Spleen (tissue), 11 donors: ENCODE results near the gene CMIP. TPM values are rescaled to one million over a fixed set of nuclear protein-coding genes. Genes with fewer than 3 reads are reported as not detected.

Source experiments
- DNase-seq: peaks from one replicate; pipeline ENCODE4 v3.0.0-alpha.2; 2020
- H3K27ac ChIP-seq, 8 donors: fragments of 200-600 bp; sonication (generic) in 7 of 8; 1 replicate in 4 of 8; 2 replicates in 4 of 8; pipeline versions ENCODE4 v1.5.0 to v1.8.0; 2016 to 2021; ENCODE audit warnings: inconsistent platforms in 4 of 8, mild to moderate bottlenecking in 4 of 8, moderate library complexity in 1 of 8
- H3K27me3 ChIP-seq, 7 donors: fragments of 200-600 bp; sonication (generic) in 6 of 7; replicated peaks in 1 of 7; 1 replicate in 4 of 7; 2 replicates in 3 of 7; pipeline versions ENCODE4 v1.5.0 to v1.8.0; 2016 to 2021; ENCODE audit warnings: inconsistent platforms in 3 of 7, mild to moderate bottlenecking in 1 of 7
- H3K36me3 ChIP-seq, 6 donors: fragments of 200-600 bp; sonication (generic) in 5 of 6; 1 replicate in 4 of 6; 2 replicates in 2 of 6; pipeline versions ENCODE4 v1.5.0 to v1.8.0; 2016 to 2021; ENCODE audit warnings: inconsistent platforms in 2 of 6
- H3K4me1 ChIP-seq, 6 donors: fragments of 200-600 bp; sonication (generic) in 5 of 6; 1 replicate in 3 of 6; 2 replicates in 3 of 6; pipeline versions ENCODE4 v1.5.0 to v1.8.0; 2016 to 2021; ENCODE audit warnings: inconsistent platforms in 3 of 6
- H3K4me3 ChIP-seq, 8 donors: fragments of 200-600 bp; sonication (generic) in 7 of 8; 1 replicate in 4 of 8; 2 replicates in 4 of 8; pipeline versions ENCODE4 v1.5.0 to v1.8.0; 2016 to 2021; ENCODE audit warnings: inconsistent platforms in 4 of 8, mild to moderate bottlenecking in 4 of 8, moderate library complexity in 2 of 8
- H3K9me3 ChIP-seq, 8 donors: fragments of 200-600 bp; sonication (generic) in 7 of 8; 1 replicate in 4 of 8; 2 replicates in 4 of 8; pipeline versions ENCODE4 v1.5.0 to v1.8.0; 2016 to 2021; ENCODE audit warnings: inconsistent platforms in 4 of 8
- CTCF ChIP-seq, 11 experiments: fragments of 200-600 bp in 7 of 11; fragments of 450-650 bp in 4 of 11; sonication (generic) in 4 of 11; IDR thresholded peaks in 8 of 11; conservative IDR thresholded peaks in 3 of 11; 1 replicate in 7 of 11; 2 replicates in 4 of 11; pipeline versions ENCODE4 v1.4.0 to v1.8.0; 2016 to 2021; ENCODE audit warnings: antibody characterized with exemption in 11 of 11, inconsistent platforms in 4 of 11, mild to moderate bottlenecking in 1 of 11
- POLR2A ChIP-seq, 3 donors: fragments of 450-650 bp; IDR thresholded peaks; one replicate each; pipeline ENCODE4 v1.5.1; 2017; ENCODE audit warnings: antibody characterized with exemption in 3 of 3, mild to moderate bottlenecking in 1 of 3
- POLR2AphosphoS5 ChIP-seq, 3 donors: sonication (generic); formaldehyde crosslinking; IDR thresholded peaks; one replicate each; pipeline ENCODE4 v1.5.1; 2017; ENCODE audit warnings: antibody characterized with exemption in 3 of 3
- WGBS, 5 donors: extraction: QIAGEN DNeasy Blood & Tissue Kit in 3 of 5; methylation state at CpG; one replicate each; pipeline versions ENCODE4 v1.1.5 to v1.1.7; 2013 to 2018; 5-methylcytosine and 5-hydroxymethylcytosine counted together
- intact Hi-C: fragments of 100-400 bp; cut with DNase I; formaldehyde crosslinking; loops from one replicate; pipeline ENCODE4 v1.15.0; 2023; ENCODE audit warnings: low total_unique reads
- polyA plus RNA-seq, 3 donors: library from polyadenylated mRNA; stranded (reverse); fragments of 200-250 nt; gene quantifications; one replicate each; pipeline ENCODE4 v1.2.1, GENCODE V29; 2013
- total RNA-seq, 7 donors: library from RNA; depleted of rRNA in 3 of 7; stranded (reverse); fragments of >200 nt in 3 of 7; fragmentation: NEBNext Ultra II Directional in 4 of 7; extraction: Animal tissue kit (Norgen Biotek cat#: 25700) in 4 of 7; gene quantifications; one replicate each; pipeline versions ENCODE4 v1.1.0 to v1.2.1, GENCODE V29; 2016 to 2021
- donor health status: healthy with polysubstance abuse.
- donor health status: DM: no; HTN: no; CAD: no; lungs with moderate emphysema.
- donor health status: DM: no; HTN: no; CAD: no.
- donor health status: Bipolar disorder and iron deficiency.
- donor health status: healthy.
- donor health status: DM: no; HTN: no; CAD: no.
- donor health status: DM: yes; HTN: yes; CAD: no.

Gene CMIP
- total and polyA plus RNA-seq, 10 donors, result 6.0 to 107 (median 63.6) TPM

GRCh38 chr16:81471882-81472281 lies 27.3 kb downstream of the CMIP start:
- intact Hi-C loops, result no loop called here
- Histone ChIP-seq H3K27me3 (no peaks in the 10 kb centered on the region), H3K4me3 (peak overlapping the region in 1 of 8 donors; percentile 7), H3K36me3 (peaks cover 0 to 22% (median 0%) of the 10 kb centered on the region in 6 donors), H3K9me3 (no peaks in the 10 kb centered on the region), H3K4me1 (peaks cover 38 to 100% (median 97%) of the 10 kb centered on the region in 6 donors), H3K27ac (peak overlapping the region in 5 of 8 donors; percentile 45 to 95 (median 90))
- WGBS, 5 donors, result 90 to 94% (median 91%) methylated on average over 8 of the region's 8 CpGs
- no peak for TF ChIP-seq POLR2A (IDR thresholded peaks at IDR 0.05)
- TF ChIP-seq CTCF (IDR thresholded peaks at IDR 0.05 in 8 of 11, conservative IDR thresholded peaks at IDR 0.05 in 3 of 11), result no peak
- TF ChIP-seq POLR2AphosphoS5 (IDR thresholded peaks at IDR 0.05), result no peak
- DNase-seq, result no peak

GRCh38 chr16:81472391-81472790 lies 27.8 kb downstream of the CMIP start:
- TF ChIP-seq CTCF (IDR thresholded peaks at IDR 0.05 in 8 of 11, conservative IDR thresholded peaks at IDR 0.05 in 3 of 11) (no peak), POLR2A (IDR thresholded peaks at IDR 0.05) (no peak), POLR2AphosphoS5 (IDR thresholded peaks at IDR 0.05) (no peak)
- Histone ChIP-seq H3K27me3 (no peaks in the 10 kb centered on the region), H3K4me1 (peaks cover 44 to 100% (median 97%) of the 10 kb centered on the region in 6 donors), H3K9me3 (no peaks in the 10 kb centered on the region), H3K27ac (peak overlapping the region in 7 of 8 donors; percentile 45 to 95 (median 65)), H3K36me3 (peaks cover 0 to 22% (median 0%) of the 10 kb centered on the region in 6 donors), H3K4me3 (no peak overlapping the region)
- intact Hi-C loops, result no loop called here
- WGBS, 5 donors, result 89 to 95% (median 92%) methylated on average over 7 of the region's 7 CpGs
- no peak for DNase-seq

- Histone ChIP-seq H3K4me3 (no peak overlapping the region), H3K27me3 (no peaks in the 10 kb centered on the region), H3K4me1 (peaks cover 50 to 100% (median 98%) of the 10 kb centered on the region in 6 donors), H3K27ac (peak overlapping the region; percentile 24 to 95 (median 64)), H3K9me3 (no peaks in the 10 kb centered on the region), H3K36me3 (peaks cover 0 to 22% (median 0%) of the 10 kb centered on the region in 6 donors)
- no peak for DNase-seq
- intact Hi-C loops, result no loop called here
- WGBS, 5 donors, result 74 to 80% (median 77%) methylated on average over 10 to 14 of the region's 14 CpGs
- TF ChIP-seq POLR2A (IDR thresholded peaks at IDR 0.05), result no peak
- TF ChIP-seq POLR2AphosphoS5 (IDR thresholded peaks at IDR 0.05), result peak in 2 of 3 donors; percentile 41
Observed at GRCh38 chr16:81473066-81473488, 28.5 kb downstream of the CMIP start.

GRCh38 chr16:81473558-81473957 lies 28.9 kb downstream of the CMIP start:
- intact Hi-C loops, result no loop called here
- WGBS, 5 donors, result 77 to 85% (median 84%) methylated on average over 10 of the region's 10 CpGs
- no peak for DNase-seq
- Histone ChIP-seq H3K4me3 (no peak overlapping the region), H3K36me3 (peaks cover 0 to 22% (median 0%) of the 10 kb centered on the region in 6 donors), H3K9me3 (no peaks in the 10 kb centered on the region), H3K27ac (peak overlapping the region in 7 of 8 donors; percentile 58 to 95 (median 65)), H3K4me1 (peaks cover 50 to 100% (median 98%) of the 10 kb centered on the region in 6 donors), H3K27me3 (no peaks in the 10 kb centered on the region)
- no peak for TF ChIP-seq CTCF (IDR thresholded peaks at IDR 0.05 in 8 of 11, conservative IDR thresholded peaks at IDR 0.05 in 3 of 11)
